Measurements from ENCODE around the gene OTUD3. TPM values are rescaled to one million over a fixed set of nuclear protein-coding genes. Genes with fewer than 3 reads are reported as not detected.
A peak's percentile ranks its signal among the peaks of the same experiment; 100 is the strongest.
"Not testable (repeated sequence)": the region's sequence is repeated elsewhere in the genome, so short reads cannot be mapped to it uniquely, and the experiment has no call there.

Gene OTUD3
- total RNA-seq, 2 donors from 2014 or later: 11.7 to 23.2 TPM

DNA sequence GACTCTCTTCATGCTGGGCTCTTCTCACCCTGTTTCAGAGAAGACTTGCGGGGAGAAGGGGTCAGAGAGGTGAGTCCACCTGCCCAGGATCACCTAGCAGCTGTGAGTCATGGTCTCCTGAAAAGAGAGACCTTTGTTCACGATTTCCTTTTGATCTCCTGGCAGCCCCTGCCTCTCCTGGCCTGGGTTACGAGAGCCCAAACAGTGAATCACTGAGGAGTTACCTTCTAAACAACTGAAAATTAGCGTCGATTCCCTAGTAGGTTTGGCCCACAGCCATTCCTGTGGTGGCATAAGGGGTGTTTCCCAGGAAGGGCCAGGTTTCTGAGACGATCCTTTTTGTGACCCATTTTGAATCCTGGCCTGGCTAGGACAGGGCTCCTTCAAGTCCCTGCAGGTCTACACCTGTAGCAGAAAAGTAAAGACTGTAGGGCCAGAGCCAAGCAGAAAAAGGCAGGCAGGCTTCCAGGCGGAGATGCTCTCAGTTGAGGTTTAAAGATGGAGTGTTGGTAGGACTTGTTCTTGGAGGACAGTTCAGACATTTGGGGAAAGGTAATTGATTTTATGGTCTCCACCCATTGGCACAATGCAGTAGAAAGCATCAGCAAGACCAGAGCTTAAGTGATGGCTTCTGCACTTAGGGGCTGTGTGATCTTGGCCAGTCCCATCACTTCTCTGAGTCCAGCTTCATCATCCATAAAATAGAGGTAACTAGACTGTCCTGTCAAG, 43.3 kb downstream of the OTUD3 start:
- ATAC-seq: no peak
- Mint-ChIP-seq H3K36me3 (no peaks in the 10 kb centered on the region), H3K27ac (no peak overlapping the region), H3K9me3 (no peaks in the 10 kb centered on the region)
- no peak for DNase-seq (ENCODE audit: low spot score in 2 of 2)

DNA sequence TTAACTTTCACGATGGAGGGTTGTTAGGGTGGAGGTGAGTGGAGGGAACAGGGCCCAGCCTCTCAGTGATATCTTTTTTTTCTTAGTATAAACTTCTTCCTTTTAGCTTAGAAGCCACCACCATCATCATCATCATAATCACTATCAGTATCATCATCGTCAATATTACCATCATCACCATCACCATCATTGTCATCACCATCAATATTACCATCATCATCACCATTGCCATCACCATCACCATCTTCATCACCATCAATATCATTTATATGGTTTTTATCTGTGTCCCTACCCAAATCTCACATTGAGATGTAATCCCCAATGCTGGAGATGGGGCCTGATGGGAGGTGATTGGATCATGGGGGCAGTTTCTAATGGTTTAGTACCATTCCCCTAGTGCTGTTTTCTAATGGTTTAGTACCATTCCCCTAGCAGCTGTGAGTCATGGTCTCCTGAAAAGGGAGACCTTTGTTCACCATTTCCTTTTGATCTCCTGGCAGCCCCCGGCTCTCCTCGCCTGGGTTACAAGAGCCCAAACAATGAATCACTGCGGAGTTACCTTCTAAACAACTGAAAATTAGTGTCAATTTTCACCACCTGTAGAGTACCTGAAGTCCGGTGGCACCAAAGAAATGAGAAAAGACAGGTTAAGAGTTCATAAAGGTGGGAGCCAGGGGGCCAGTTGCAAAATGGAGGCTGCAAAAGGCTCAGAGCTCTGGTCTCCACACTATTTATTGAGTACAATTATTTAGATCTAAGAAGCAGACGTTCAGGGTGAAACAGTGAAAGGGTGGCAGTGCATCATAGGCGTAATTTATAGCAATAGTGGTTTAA, 44.3 kb downstream of the OTUD3 start:
- peak; percentile 45 to 58 for ATAC-seq
- no peak overlapping the region for H3K27ac Mint-ChIP-seq
- H3K9me3 Mint-ChIP-seq: no peaks in the 10 kb centered on the region
- H3K36me3 Mint-ChIP-seq: no peaks in the 10 kb centered on the region
- DNase-seq (ENCODE audit: low spot score in 2 of 2): no peak

DNA sequence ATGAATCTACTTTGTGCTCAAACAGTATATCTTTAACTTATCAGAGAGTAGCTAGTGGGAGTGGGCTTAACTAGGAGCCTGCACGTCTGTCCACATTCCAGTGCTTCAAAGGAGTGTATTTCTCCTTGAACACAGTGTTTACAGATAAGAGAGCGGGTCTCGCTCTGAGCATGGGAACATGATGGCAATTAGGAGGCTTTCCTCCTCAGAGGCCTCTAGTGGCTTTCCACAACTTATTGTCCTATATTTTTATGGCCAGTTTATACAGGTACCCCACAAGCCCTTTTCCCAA, 44.9 kb downstream of the OTUD3 start:
- ATAC-seq, H3K27ac Mint-ChIP-seq: not testable (repeated sequence)

DNA sequence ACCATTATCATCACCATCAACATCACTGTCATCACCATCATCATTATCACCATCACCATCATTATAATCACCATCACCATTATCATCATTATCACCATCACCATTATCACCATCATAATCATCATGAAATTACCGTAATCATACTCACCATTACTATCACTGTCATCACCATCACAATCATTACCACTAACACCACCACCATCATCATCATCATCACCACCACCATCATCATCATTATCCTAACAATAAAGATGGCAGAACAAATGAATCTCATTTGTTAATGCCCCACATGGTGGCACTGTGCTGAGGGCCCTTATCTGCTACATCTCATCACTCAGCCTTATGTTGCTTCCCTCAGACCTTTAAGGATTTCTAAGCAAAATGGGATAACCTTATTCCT, 50.7 kb downstream of the OTUD3 start:
- ATAC-seq: no peak
- Mint-ChIP-seq H3K9me3 (peaks cover 7 to 13% of the 10 kb centered on the region in 2 donors), H3K27ac (no peak overlapping the region), H3K36me3 (peaks cover 8 to 14% of the 10 kb centered on the region in 2 donors)
- no peak for DNase-seq (ENCODE audit: low spot score in 2 of 2)

More for the DNA sequence above, 44.9 kb downstream of the OTUD3 start:
- not testable (repeated sequence) for H3K9me3 Mint-ChIP-seq; H3K36me3 Mint-ChIP-seq; DNase-seq (ENCODE audit: low spot score in 2 of 2)

DNA sequence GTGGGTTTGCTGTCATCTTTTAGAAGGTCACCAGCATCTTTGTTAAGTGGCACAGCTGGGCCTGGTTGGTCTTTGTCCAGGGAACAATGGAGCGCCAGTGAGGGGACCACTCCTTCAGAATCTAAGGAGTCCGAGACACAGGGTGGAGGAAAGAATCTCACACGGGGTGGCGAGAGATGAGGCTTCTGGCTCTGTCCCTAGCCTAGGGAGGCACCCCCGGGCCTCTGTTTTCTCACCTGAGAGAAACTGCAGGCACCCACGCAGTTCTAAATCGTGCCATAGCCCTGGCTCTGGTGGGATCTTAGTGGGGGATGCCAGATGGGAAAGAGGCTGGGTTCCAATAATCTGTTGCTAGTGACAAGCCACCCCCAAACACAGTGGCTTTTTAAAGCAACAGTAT, 52.1 kb downstream of the OTUD3 start:
- ATAC-seq (no peak), DNase-seq (ENCODE audit: low spot score in 2 of 2) (no peak)
- Mint-ChIP-seq H3K27ac (no peak overlapping the region), H3K9me3 (peaks cover 7 to 19% of the 10 kb centered on the region in 2 donors), H3K36me3 (peaks cover 8 to 14% of the 10 kb centered on the region in 2 donors)

DNA sequence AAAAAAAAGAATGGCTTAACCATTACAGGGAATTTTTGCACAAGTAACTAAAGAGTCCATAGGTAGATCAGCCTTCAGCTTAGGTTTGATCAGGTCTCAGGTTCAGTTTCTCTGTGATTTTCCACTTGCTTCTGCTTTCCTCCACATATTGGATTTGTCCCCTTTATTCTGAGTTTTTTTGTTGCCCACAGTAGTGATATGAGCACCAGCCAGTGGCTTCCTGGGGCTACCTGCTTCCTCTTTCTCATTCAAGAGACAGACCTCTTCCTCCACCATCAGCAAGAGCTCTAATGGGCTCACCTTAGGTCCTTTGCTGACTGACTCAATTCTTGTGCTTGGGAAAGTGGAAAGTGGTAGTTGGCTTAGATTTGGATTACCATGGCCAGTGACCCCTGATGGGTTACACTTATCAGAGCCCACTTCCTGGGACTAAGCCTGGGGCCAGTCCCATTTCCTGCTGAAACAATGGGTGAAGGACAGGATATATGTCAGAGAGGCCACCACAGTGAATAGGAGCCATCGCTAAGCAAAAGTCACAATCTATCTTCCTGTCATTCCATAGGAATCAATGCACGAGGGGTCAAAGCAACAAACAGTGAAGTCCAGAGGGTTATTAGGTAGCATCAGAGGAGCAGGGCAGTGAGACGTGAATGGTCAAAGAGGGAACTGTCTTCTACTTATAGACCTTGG, 54.0 kb downstream of the OTUD3 start:
- ATAC-seq (no peak), DNase-seq (ENCODE audit: low spot score in 2 of 2) (no peak)
- H3K9me3 Mint-ChIP-seq: peaks cover 7 to 19% of the 10 kb centered on the region in 2 donors
- peaks cover 8 to 14% of the 10 kb centered on the region in 2 donors for H3K36me3 Mint-ChIP-seq
- H3K27ac Mint-ChIP-seq: no peak overlapping the region

DNA sequence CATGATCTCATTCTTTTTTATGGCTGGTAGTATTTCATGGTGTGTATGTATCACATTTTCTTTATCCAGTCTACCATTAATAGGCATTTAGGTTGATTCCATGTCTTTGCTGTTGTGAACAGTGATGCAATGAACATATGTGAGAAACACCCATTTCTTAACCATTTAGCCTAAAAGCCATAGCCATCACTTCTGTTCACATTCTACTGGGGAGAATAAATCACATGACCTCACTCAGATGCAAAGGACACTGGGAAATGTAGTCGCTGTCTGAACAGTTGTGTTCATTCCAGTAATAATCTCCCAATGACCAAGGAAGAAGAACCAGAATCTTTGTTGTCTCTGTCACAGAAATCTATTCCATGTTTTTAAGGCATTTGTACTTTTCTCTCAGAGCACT, 56.3 kb downstream of the OTUD3 start:
- H3K9me3 Mint-ChIP-seq: peaks cover 0 to 6% of the 10 kb centered on the region in 2 donors
- ATAC-seq (no peak), DNase-seq (ENCODE audit: low spot score in 2 of 2) (no peak)
- H3K27ac Mint-ChIP-seq: no peak overlapping the region
- H3K36me3 Mint-ChIP-seq: no peaks in the 10 kb centered on the region

DNA sequence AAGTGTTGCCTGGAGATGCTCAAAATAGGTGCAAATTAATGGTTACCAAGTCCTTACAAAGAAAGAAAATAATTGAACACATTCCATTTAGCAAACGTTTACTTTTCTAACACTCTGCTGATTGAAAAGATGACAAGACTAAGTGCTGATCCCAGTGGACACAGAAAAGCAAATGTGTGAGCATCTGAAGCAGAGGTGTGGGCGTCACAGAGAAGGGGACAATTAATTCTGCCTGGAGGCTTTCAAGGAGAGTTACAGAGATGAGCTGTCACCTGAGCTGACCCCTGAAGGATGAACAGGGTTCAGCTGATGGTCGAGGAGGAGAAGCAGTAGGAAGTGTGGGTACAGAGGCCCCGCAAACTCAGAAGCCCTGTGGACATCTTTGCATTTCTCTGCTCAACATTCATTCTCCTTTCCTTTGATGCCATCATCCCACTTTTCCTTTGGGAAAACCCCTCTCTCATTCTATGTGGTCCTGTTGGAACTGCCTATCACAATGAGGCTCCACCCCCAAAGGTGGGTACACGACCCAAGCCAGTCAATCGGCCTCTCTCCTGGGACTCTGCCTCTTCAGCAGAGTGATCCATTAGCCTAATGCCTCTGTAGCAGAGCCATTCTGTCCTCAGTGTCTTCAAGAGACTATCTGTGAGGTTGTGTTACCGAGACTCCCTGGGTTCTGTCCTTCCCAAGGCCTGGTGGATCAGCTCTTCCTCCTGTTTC, 58.5 kb downstream of the OTUD3 start:
- no peaks in the 10 kb centered on the region for H3K36me3 Mint-ChIP-seq
- DNase-seq (ENCODE audit: low spot score in 2 of 2) (no peak), ATAC-seq (no peak)
- no peak overlapping the region for H3K27ac Mint-ChIP-seq
- H3K9me3 Mint-ChIP-seq: peaks cover 0 to 6% of the 10 kb centered on the region in 2 donors

DNA sequence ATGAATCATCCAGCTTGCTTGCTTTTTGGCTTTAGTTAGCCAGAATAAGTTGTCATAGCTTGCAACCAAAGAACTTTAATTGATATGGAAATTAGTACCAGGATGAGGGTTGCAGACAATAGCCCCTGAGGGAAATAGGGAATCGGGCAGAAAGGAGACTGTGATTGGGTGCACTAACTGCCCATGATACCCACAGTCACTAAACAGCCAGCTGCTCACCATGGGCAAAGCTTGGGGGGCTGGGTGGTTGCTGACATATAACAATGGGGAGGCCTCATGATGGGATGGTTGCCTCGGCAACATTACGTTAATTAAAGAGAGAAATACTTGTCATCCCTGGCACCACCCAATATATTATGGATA, 59.0 kb downstream of the OTUD3 start:
- no peaks in the 10 kb centered on the region for H3K36me3 Mint-ChIP-seq
- ATAC-seq (no peak), DNase-seq (ENCODE audit: low spot score in 2 of 2) (no peak)
- peaks cover 0 to 6% of the 10 kb centered on the region in 2 donors for H3K9me3 Mint-ChIP-seq
- no peak overlapping the region for H3K27ac Mint-ChIP-seq

DNA sequence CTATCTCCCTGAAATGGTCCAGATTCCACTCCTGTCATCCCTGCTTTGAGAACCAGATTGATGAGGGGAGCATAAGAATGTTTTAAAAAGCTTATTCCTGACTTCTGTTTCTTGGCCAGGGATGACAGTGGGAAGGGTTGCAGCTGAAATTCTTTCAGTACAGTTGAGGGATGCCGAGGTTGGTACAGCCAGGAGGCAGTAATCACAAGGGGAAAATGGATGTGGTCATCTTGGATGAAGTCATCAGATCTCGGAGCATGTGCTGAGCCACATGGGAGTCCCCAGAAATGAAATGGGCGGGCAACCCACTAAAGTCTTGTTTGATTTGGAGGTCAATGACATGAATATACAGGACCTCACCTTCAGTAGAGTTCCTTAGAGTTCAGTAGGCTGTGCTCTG, 59.9 kb downstream of the OTUD3 start:
- DNase-seq (ENCODE audit: low spot score in 2 of 2) (no peak), ATAC-seq (no peak)
- Mint-ChIP-seq H3K9me3 (peaks cover 0 to 6% of the 10 kb centered on the region in 2 donors), H3K27ac (no peak overlapping the region), H3K36me3 (no peaks in the 10 kb centered on the region)

DNA sequence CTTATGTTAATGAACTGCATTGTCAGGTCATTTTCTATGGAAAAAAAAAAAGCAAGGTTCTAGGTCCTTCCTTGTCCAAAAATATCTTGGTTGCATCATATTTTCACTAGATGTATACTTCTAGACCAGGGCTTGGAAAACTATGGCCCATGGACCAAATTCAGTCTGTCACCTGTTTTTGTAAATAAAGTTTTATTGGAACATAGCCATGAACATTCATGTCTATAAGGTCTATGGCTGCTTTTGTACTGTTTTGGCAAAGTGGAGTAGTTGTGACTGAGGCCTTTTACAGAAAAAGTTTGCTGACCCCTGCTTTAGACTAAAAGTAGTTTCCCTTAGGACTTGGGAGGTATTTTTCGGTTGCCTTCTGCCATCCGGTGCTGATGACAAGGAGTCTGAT, 60.5 kb downstream of the OTUD3 start:
- ATAC-seq (no peak), DNase-seq (ENCODE audit: low spot score in 2 of 2) (no peak)
- Mint-ChIP-seq H3K27ac (no peak overlapping the region), H3K9me3 (peaks cover 0 to 6% of the 10 kb centered on the region in 2 donors), H3K36me3 (no peaks in the 10 kb centered on the region)

DNA sequence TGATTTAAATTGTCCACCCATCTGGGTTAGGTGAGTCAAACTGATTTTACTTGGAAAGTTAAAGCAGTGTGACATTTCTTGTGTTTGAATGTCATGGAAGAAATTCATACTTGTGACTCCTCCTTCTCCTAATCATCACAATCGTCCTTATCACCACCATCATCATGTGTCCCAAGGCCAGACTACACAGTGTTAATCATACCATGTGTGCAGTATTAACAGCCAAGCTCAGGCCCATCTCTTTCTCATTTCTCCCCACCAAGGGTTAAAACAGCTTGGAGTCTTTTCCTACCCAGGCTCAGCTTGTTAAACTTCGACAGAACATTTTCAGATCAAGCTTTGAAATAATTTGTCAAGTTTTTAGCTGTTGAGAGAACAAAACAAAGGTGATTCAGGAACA, 63.7 kb downstream of the OTUD3 start:
- Mint-ChIP-seq H3K36me3 (no peaks in the 10 kb centered on the region), H3K27ac (no peak overlapping the region), H3K9me3 (no peaks in the 10 kb centered on the region)
- DNase-seq (ENCODE audit: low spot score in 2 of 2): no peak
- ATAC-seq: peak in 1 of 2 donors; percentile 26

DNA sequence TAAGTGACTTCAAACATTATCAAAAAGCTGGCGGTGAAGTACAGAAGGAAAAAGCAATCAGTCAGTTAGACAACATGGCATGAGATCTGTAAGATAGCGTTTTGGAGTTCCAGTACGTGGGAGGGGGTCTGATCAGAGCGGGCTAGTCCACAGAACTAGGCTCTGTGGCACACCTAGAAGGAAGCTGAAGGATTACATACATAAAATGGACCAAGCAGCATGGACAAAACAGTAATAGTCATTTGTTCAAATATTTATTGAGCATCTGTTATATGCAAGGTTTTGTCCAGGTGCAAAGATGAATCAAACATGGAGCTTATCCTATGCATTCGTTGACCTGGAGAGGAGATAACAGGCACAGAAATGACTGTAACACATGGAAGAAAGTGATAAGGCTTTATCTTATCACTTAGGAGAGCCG, 64.1 kb downstream of the OTUD3 start:
- no peak overlapping the region for H3K27ac Mint-ChIP-seq
- ATAC-seq (no peak), DNase-seq (ENCODE audit: low spot score in 2 of 2) (no peak)
- no peaks in the 10 kb centered on the region for H3K36me3 Mint-ChIP-seq
- no peaks in the 10 kb centered on the region for H3K9me3 Mint-ChIP-seq

DNA sequence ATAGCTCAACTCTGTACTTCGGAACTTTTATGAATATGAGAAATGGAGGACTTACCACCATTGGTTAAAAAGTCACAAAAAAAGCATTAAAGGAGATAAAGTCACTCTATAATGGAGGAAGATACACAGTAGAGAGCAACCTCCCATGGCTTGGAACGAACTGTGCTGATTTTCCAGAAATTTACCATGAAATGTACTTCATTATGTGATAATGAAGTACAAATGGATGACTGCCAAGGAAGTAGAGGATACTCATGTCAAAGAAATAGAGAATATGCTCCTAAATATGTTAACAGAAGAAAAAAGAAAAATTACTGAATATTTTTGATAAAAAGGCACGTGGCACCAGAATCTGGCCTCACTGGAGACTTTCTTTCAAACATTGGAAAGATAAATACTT, 64.8 kb downstream of the OTUD3 start:
- no peak overlapping the region for H3K27ac Mint-ChIP-seq
- no peak for DNase-seq (ENCODE audit: low spot score in 2 of 2)
- no peaks in the 10 kb centered on the region for H3K9me3 Mint-ChIP-seq

DNA sequence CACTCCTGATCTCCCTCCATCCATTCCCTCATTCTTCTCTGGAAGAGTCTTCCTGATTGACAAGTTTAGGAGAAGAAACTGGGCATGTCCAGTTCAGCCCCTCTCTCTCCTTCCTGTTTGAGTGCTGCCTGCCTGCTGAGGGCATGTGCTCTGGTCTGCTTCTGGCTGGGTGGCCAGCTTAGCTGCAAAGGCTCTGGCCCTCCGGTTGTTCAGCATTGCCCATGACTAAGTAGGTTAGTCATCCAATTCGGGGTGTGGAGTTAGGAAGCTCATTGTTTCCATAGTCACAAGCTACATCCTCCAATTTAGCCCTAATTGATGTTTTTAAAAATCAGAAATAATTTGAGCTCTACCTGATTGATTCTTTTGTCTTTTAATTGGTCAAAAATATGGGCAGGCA, 66.8 kb downstream of the OTUD3 start:
- DNase-seq (ENCODE audit: low spot score in 2 of 2) (no peak), ATAC-seq (no peak)

More for the DNA sequence above, 64.8 kb downstream of the OTUD3 start:
- H3K36me3 Mint-ChIP-seq: no peaks in the 10 kb centered on the region
- no peak for ATAC-seq

DNA sequence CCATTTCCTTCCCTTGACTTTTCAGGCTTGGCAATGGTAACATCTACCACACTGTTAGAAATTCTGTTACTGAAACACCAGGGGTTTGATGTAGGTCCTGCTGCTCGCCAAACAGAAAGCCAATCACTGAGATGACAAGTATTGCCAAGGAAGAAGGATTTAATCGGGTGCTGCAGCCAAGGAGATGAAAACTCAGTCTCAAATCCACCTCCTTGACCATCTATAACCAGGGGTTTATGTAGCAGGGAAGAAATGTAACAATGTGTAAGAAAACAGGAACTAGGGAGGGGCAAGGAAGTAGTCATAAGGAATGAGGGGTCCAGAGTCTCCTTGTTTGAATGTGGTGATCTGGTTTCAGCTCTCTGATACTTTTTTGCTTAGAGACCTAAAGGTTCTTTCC, 71.9 kb downstream of the OTUD3 start:
- peaks cover 0 to 5% of the 10 kb centered on the region in 2 donors for H3K9me3 Mint-ChIP-seq
- ATAC-seq: no peak
- no peak for DNase-seq (ENCODE audit: low spot score in 2 of 2)
- H3K27ac Mint-ChIP-seq: no peak overlapping the region
- H3K36me3 Mint-ChIP-seq: no peaks in the 10 kb centered on the region

More for the DNA sequence above, 66.8 kb downstream of the OTUD3 start:
- H3K27ac Mint-ChIP-seq: no peak overlapping the region
- no peaks in the 10 kb centered on the region for H3K9me3 Mint-ChIP-seq
- no peaks in the 10 kb centered on the region for H3K36me3 Mint-ChIP-seq
